GM12875 (cell line): Measurements from ENCODE around the gene SRGAP2C.
"Not testable (repeated sequence)": the region's sequence is repeated elsewhere in the genome, so short reads cannot be mapped to it uniquely, and the experiment has no call there.

Experiments used
- H3K4me3 ChIP-seq: one replicate; pipeline ENCODE4 v1.5.1; 2011; ENCODE audit warnings: low read depth, low read length, control low read depth

SRGAP2C gene

DNA sequence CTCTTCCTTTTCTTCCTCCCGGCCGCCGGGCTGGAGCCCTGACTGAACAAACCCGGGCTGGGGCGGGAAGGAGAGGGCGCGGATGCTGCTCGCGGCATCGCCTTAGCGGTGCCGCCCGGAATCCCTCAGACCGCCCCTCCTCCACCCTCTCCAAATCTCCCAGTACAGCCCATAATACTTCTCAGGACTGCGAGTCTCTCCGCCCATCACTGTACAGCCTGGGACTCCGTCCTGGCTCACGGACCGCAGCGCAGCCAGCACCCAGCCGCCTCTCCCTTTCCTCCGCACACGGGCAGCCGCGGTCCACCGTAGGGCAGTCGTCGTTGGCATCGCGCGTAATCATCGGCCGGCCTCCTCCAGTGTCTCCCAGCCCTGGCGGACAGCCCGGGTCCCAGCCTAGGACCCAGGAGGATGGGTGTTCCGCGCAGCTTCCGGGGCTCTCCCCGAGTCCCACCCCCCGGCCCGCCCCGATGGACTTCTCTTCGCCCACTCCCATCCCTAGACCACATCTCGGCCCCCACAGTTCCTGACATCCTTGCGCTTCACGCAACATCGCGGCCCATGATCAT, 449 bp downstream of the SRGAP2C start:
- H3K4me3 ChIP-seq = not testable (repeated sequence)

DNA sequence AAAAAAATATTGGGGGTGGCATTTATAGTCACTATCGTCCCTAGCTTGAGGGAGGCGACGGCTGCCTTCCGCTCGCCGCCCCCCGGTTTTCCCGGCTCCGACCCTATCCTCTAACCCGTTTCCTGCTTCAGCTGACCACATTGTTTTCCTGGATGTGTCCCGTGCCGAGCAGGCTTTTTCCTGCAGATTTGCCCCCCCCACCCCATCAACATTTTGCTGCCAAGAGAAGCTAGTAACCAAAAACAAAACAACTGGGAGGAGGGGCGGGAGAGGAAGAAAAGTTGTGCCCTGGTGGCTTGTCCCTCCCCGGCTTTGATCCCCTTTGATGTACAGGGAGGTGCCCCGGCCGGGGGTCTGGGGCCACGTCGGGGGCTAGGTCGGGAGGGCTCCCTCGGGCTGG, 1.4 kb downstream of the SRGAP2C start:
- H3K4me3 ChIP-seq = not testable (repeated sequence)

DNA sequence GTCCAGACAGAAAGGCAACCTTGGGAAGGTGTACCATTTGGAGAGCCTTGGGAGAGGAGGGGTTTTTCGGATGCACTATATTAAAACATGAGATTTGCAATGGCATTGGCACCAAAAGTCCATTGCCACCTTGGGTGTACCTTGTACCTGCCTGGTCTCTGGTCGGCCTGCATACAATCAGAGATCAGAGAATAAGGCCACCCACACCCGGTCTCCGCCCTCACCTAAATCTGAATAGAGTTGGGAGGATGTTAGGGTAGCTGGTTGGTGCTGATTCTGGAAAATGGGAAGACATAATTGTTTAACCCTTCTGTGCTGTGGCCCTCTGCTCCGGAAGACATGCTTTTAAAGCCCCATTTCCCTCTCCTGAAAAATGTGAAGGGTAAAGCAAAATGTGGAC, 3.1 kb downstream of the SRGAP2C start:
- not testable (repeated sequence) for H3K4me3 ChIP-seq

DNA sequence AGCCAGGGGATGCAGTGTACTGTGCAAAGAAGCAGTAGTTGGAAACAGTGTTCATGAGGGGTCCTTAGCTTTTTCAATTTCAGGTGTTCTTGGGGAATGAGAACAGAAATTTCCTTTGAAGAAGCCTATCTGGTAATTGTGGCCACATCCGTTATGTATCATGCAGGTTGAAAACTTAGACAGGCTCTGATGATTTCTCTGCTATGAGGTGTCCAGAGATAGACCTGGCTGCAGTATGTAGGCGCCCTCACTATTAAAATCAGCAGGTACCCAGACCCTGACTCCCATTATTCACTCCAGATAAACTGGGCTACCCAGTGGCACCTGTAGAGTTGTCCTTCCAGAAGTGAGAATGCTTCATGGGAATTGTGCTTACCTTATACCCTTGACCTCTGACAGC, 7.7 kb downstream of the SRGAP2C start:
- not testable (repeated sequence) for H3K4me3 ChIP-seq

DNA sequence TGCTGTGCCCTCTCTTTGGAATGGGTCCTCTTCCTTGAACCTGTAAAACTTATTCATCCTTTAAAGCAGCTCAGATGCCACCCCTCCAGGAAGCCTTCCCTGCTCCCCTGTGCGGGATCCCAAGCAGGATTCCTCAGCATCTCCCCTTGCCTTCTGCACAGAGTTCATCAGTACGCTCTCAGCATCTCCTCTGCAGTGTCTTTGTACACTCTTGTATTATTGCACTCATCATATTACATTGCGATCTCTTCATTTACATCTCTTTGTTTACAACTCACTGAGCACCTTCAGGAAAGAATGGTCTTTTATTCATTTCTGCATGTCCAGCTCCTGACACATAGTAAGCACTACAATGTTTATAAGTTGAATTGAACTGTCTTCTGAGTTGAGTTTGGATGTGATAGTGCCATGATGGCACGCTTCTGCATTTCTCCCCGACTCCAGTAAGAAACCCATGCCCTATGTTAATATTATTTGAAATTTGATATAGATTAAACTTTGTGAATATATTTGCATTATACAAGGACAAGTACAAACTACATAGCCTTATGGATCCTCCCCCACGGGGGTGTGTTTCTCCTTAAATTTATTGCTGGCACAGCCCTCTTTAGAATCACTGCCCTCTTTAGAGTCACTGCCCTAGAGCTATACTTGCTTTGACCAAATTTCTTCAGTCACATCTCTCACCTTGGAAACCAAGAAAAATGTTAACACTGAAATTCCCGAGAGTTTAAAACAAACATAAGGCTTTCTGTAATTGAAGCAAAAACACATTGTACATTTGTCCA, 12.5 kb downstream of the SRGAP2C start:
- H3K4me3 ChIP-seq = not testable (repeated sequence)

DNA sequence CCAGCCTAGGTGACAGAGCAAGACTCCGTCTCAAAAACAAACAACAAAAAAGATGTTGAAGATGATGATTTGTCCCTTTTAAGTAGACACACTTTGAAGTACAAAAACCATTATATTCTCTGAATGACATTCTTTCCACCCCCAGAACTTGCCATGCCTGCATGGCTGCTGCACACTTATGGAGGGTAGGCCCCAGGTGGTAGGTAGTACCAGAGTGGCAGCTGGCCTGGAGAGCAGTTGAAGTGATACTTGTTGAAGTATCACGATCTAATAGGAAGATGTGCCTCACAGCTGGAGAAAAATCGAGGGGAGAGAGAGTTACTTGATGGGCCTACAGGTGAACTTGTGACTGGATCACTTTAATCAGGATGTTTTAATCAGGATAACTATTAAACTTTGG, 15.0 kb downstream of the SRGAP2C start:
- H3K4me3 ChIP-seq = not testable (repeated sequence)

DNA sequence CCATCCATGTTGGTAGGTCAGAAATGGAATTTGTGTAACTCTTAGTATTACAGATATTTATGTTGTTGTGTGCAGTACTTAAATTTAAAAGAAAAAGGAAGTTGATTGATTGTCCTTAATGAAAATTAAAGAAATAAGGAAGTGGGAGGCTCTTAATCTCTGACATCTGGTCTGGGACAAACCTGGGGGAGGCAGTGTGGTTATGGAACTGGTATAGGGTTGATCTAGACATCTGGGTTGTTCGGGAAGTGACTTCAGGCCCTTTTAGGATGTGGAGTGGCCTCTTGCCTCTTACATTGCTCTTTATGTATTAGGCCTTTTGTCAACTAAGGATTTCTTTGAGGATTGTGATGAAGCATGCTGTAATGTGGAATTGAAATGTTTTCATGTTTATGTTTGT, 15.5 kb downstream of the SRGAP2C start:
- not testable (repeated sequence) for H3K4me3 ChIP-seq

DNA sequence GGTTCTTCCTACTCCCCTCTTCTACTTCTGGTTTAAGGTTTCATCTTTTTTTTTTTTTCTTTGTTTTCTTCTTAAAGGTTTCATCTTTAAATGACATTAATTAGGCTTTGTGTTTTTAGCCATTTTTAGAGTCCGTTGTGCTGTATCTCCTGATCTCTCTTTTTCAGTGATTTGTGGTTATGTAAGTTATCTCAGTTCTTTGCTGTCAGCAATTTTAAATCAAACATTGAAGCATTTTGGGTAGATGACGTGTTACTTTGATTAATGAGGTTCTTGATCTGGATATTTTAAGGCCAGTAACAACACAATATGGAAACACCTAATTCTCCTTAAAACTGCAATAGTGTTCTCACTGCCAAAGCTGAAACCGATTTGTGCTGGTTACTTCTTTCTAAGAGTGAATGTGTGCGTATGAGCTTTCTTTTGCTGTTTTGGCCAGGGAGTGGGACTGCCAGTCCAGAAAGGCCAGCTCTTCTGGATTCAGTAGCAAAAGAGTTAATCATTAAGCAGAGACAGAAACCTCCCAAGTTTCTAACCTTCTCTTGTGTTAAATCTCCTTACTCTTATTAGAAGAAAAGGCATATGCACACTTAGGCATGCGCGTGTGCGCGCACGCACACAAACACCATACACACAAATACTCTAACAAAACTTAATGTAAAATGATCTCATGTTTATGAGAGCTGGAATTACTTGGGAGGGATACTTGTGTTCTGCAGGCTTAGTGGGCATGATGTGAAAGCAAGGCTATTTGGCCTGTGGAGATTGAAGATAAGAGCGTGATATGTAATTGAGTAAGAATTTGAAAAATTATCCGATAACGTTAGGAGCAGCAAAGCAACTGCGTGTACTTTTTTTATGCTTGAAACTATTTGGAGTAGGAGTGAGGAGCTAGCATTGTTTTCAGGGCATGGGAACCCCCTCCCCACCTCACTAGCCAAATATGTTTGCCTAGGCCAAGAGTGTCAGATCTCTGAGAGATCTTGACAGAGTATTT, 16.5 kb downstream of the SRGAP2C start:
- H3K4me3 ChIP-seq = not testable (repeated sequence)

DNA sequence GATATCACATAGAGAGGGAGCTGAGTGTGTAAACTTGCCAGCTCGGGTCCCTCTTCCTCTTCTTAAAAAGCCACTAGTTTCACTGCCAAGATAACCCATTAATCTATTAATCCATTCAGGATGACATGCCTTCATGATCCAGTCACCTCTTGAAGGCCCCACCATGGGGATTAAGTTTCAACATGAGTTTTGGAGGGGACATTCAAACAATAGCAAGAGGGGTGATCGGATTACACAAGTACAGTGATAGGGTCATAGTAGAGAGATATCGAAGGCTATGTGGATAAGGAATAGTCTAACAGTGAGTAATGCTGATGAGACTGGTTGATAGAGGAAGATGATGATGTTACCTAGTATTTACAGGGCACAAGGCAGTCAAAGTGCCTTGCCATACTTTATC, 18.2 kb downstream of the SRGAP2C start:
- H3K4me3 ChIP-seq = not testable (repeated sequence)

DNA sequence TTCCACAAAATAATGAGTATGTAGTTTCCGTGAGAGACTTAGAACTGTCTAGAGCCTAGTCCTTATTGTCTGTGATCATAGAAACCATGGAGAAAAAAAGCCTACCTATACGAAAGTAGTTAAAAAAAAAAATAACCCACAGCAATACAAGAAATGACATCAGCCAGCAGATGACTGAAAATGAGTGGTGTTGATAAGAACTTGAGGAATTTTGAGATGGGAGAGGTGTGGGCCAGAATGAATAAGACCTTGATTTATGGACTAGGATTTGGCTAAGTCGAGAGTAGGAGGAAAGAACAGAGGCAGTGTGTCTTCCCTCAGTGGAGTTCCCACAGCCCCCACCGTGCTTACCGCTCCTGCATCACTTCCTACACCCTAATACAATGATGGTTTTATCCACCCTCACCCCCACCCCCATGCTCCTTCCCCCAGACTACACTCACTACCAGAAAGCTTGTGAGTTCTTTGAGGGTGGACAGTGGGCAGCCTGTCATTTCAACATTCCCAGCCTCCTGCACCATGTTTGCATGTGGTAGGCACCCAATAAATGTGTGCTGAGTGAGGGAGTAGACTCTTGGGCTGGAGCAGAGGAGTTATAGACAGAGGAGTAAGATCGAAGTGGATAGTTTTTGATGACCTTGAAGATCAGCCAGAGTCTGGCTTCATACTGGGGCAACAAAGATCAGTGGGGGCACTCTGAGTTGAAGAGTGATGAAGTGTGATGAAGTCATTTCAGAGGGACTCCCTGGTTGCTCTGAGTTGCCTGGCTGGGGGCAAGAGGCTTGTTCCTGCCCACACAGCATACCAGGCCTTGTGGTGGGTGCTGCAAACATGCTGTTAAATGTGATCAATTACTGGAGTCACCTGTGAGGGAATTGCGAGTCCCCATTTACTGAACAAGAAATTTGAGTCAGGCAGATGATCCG, 21.3 kb downstream of the SRGAP2C start:
- not testable (repeated sequence) for H3K4me3 ChIP-seq

DNA sequence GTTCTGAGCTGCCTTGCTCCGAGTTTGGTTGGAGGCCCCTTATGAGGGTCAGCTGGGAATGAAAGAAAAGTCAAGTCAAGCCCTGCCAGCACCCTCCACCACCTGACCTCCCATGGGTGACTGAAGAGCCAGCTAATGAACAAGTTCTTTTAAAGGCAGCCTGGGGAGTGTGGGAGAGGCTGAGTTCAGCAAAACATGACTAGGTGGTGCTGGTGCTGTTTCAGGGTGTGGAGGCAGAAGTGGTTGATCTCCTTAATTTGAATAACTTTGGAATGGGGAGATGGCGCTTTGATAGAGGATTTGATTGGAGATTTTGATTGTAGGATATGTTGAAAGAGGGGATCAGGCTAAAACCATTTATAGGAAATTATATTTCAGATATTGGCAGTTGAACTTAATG, 22.6 kb downstream of the SRGAP2C start:
- not testable (repeated sequence) for H3K4me3 ChIP-seq

DNA sequence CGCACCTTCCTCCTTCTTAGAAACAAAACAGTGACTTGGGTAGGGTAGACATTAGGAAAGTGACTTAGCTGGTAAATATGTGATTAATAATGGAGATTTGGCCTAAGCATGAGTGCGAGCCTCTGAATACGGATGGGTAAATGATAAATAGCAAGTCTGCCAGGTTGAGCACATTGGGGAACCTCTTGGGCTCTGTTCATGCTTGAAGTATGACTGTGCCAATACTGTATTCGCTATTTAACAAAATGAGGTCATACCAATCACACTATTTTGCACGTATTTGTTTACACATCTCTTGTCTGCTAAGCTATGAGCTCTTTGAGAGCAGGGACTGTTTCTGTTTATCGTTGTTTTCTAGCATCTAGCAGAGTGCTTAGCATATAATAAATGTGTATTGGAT, 23.6 kb downstream of the SRGAP2C start:
- not testable (repeated sequence) for H3K4me3 ChIP-seq

DNA sequence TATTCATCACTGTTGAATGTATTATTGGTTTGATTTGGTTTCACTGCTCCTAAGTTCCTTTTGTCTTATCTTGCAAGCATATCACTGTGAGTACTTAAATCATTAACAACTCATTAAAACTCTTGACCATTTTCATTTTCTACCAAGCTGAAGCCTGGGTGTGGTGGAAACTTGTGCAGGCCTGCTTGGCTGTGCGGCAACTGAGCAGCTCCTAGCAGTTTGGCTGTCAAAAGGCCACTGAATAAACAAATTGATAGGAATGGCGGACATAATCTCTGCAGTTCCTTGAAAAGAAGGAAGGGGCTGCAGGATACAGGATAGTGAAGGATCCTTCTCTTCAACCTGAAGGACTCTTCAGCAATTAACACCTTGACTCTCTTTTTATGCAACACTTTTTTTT, 26.0 kb downstream of the SRGAP2C start:
- H3K4me3 ChIP-seq = not testable (repeated sequence)

DNA sequence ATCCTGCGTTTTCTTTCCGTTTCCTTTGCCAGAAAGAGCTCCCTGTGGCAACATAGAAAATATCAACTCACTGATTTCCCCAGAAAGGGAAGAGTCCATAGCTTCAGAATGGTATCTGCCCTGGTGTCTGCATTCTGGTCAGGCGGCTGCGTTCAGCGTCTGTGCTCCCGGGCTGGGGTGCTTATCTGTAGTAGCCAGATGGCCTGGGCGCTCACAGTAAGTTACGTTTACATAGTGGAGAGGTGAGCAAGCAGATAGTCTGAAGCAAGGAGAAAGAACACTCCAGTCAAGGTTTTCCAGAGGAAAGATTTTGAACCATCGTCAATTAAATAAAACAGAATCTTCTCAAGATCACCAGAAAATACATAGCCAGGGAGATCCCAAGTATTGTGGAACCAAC, 28.7 kb downstream of the SRGAP2C start:
- not testable (repeated sequence) for H3K4me3 ChIP-seq

DNA sequence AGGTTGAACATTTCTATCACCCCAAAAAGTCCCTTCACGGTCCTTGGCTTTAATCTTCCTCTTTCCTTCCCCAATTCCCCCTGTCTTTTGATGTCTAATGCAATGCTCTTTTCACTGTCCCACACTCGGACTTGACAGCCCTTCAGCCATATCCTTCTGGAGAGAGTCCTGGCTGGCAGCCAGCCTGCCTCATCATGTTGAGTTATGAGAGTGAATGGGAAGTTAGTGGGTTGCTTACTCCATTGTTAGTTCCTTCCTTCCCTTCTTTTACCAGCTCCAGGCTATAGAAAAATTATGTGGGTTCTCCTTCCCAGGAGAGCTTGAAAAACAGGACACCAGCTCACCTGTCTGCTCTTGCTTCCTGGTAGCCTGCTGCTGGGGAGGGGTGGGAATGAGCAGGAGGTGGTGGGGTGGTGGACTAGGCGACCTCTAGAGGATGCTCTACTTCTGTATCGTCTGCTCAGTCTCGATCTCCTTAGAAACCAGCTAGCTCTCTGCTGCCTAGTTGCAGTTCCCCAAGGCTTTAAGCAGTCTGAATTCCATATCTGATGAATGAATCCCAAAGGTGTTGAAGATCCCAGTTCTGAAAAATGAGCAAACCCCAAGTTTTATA, 29.9 kb downstream of the SRGAP2C start:
- H3K4me3 ChIP-seq = not testable (repeated sequence)

DNA sequence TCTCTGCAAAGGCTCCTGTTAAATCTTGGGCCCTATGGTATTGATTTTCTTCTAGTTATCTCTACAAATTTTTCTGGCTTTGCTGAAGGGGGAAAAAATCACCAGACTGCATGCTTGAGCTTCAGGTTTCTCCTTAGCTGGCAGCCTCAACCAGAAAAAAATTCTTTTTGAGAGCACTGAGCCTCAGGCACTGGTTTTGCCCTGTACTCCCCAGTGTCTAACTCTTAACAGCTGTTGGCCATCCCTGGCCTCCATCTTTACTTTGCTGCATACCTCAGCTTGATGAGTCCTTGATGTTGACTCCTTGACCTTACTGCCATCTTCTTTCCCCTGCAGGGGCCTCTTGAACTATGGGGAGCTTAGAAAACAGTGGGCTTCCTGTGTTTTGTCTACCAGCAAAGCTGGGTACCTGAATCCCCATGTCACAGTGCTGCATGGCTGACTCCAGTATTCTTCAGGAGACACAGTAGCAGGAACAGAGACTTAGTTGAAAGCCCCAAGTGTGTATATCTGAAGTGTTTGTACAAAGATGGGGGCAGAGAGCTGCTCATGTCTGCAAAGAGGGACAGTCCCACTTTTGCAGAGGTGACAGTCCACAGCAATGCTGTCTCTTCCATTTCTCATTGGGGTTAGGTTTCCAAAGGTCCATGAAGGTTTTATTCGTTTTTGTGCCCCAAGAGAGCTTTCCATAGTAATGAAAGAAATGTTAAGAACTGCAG, 31.1 kb downstream of the SRGAP2C start:
- not testable (repeated sequence) for H3K4me3 ChIP-seq

DNA sequence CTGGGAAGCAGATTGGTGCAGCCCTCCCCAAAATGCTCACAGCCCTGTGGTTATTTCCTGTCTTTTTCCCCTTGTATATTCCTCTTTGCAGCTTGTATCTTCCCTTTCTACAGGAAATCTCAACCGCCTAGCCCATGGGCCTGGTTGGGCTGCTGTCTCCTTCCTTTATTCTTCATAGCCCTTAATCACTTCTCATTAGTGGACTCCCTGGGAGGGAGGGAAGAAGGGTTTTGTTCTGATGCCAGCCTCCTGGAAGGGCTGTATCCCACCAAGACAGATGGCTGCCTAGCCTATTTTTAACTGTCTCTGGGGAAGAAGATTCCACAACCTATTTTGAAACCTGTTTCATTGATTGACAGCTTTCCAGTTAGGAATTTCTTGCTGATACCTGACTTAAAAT, 31.9 kb downstream of the SRGAP2C start:
- H3K4me3 ChIP-seq = not testable (repeated sequence)

DNA sequence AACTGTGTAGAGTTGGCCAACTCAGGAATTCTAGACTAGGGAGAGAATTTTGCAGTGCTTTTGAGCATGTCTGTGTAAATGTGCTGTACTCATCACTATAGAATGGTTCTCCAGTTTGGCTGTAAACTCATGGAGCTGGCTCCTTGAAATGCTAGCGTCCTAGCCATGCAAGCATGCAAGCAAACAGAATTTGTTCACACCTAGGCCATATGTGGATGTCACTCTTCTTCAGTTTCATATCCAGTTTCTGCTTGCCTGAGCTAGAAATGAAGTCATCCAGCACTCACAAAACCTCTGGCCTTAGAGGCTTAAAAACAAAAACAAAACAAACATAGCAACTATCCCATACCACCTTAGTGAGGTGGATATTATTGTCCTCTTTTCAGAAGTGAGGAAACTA, 37.0 kb downstream of the SRGAP2C start:
- H3K4me3 ChIP-seq = not testable (repeated sequence)

DNA sequence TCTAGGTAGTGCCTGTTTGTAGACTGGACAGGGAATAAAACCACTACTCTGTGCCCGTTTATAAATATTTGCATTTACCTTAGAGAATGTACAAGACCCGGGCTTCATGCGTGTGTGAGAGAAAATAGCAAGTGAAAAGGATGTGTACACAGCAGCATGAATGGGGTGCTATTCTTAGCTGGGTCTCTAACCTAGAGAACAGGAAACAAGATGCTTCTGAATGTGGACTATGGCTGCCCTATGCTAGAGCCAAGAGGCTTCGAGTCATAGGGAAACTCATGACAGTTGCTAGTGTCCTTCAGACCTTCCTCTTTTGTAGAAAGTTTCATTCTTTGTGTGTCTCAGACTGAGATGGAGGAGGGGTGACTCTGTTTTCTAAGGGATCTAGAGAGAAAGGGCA, 39.9 kb downstream of the SRGAP2C start:
- not testable (repeated sequence) for H3K4me3 ChIP-seq
